Epidermal melanocyte (primary cell): Measurements from ENCODE around the gene FOXD2.
A peak's percentile ranks its signal among the peaks of the same experiment; 100 is the strongest.

Experiments
- DNase-seq: peaks from one replicate; pipeline ENCODE4 v3.0.0; 2011; ENCODE audit warnings: low spot score; ENCODE audit not compliant: insufficient read length

The FOXD2 gene

GRCh38 chr1:47437447-47438164 is at the start of gene FOXD2:
FOXD2 (plus strand) TSS chr1:47438044; CDS start chr1:47438136, 92 bp downstream.
- DNase-seq: peak; percentile 94

- DNase-seq: peak; percentile 55
These were observed 49.0 kb upstream of the FOXD2 start for GRCh38 chr1:47388891-47389238.

GRCh38 chr1:47389731-47390130 is 48.1 kb upstream of the FOXD2 start:
- DNase-seq: no peak

GRCh38 chr1:47390843-47391242 is 47.0 kb upstream of the FOXD2 start:
- DNase-seq: no peak

- DNase-seq: no peak
These were observed 44.7 kb upstream of the FOXD2 start for GRCh38 chr1:47393141-47393540.

- peak; percentile 79 for DNase-seq
These were observed 42.4 kb upstream of the FOXD2 start for GRCh38 chr1:47395433-47395832.

GRCh38 chr1:47396671-47397196 is 41.1 kb upstream of the FOXD2 start:
- DNase-seq: no peak

DNA sequence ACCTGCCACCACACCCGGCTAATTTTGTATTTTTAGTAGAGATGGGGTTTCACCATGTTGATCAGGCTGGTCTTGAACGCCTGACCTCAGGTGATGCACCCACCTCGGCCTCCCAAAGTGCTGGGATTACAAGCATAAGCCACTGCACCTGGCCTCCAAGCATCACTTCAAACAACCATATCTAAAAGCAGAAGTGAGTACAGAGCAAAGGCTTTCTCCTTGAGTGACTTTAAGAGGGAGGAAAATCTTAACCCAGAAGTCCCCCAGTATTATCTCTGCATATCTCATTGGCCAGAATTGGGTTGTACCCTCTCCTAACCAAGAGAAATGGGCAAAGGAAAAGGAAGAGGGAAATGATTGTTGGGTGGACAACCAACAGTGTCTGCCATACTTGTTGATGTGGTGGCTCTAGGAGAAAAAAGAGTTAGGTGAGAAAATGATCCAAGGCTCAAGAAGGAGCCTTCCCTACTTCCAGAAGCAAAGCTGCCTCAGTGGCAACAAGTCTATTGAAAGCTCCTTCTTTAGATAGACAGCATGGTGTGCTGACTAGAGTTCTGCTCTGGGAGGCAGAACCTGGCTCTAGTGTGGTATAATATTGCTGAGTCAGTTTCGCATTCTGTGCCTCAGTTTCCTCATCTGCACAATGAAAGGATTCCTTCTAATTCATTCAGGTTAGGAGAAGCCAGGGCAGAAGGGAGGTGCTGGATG is 38.6 kb upstream of the FOXD2 start:
- DNase-seq: no peak

DNA sequence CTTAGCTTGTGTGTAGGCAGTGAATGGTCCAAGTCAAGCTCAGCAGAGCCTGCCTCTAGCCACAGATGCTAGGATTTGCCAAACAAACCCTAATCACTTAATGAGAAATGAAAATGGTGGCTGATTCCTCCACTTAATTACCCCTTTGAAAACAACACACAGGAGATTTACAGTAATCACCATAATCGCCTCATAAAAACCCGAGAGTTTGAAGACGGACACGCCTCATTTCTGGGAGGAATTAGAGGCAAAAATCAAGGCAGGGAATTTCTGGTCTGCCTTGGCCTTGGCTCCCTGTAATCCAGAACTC is 38.0 kb upstream of the FOXD2 start:
- no peak for DNase-seq

- no peak for DNase-seq
These were observed 36.1 kb upstream of the FOXD2 start for GRCh38 chr1:47401761-47402160.

- DNase-seq: no peak
These were observed 35.3 kb upstream of the FOXD2 start for GRCh38 chr1:47402591-47402990.

GRCh38 chr1:47403321-47403910 is 34.4 kb upstream of the FOXD2 start:
- no peak for DNase-seq

- no peak for DNase-seq
These were observed 32.1 kb upstream of the FOXD2 start for GRCh38 chr1:47405697-47406096.

DNA sequence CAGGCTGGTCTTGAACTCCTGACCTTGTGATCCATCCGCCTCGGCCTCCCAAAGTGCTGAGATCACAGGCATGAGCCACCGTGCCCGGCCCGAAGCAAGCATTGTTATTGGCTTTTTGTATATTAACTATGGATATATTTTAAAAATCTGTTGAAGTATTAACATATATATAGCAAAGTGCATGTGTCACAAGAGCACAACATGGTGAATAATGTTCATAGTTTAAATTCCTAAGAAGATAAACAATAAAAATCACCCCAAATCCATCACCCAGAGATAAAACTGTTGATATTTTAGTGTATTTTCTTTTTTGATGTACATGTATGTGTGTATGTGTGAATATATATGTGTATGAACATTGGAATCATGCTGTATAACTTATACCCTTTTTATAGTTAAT is 30.9 kb upstream of the FOXD2 start:
- no peak for DNase-seq

DNA sequence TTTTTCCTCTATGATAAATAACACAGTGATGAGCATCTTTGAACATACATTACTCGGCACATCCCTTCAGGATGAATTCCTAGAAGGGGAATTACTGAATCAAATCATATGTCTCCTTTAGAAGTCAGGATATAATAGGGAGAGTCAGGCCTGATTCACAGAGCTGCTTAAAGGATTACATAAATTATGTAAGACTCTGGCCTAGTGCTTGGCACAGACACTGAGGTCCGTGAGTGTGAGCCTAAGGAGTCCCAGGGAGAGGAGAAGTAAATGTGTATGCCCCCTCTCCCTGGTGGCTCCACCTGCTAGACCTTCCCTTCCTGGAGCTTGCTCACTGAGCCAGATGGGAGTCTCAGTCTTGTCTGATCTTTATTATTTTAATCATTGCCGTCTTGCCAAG is 30.4 kb upstream of the FOXD2 start:
- no peak for DNase-seq

GRCh38 chr1:47409311-47410067 is 28.4 kb upstream of the FOXD2 start:
- DNase-seq: peak; percentile 46

DNA sequence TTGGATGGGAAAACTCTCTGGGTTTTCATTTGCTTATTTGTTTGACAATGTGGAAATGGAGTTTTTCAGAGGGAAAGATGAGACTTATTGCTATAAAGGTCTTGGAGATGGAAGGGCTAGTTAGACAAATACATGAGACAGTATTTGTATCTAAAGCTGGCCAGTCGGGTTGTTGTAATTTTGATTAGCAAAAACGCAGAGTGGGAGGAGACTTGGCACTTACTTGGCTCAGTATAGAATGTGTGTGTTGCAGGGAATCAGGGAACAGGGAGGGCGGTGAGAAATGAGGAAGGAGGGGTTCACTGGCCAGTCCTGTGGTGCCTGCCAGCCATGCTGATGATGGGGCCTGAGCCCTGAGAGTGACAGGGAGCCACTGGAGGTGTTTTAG is 27.8 kb upstream of the FOXD2 start:
- DNase-seq: no peak

DNA sequence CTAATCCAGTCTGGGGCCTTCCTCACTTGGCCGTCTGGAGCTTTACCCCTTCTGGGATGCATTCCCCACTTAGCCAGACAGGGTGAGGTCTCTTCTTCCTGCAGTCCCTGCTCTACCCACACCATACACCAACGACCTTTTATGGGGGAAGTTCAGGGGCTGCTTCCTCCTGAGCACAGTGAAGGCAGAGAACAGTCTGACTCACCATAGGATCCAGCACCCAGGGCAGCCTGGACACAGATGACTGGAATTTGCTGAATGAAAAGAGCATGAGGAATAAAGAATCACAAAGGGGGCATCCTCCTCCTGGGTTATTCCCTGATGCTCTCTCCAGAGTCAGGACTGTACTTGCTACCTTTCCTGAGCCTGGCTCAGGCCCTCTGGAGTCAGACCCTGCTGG is 26.4 kb upstream of the FOXD2 start:
- DNase-seq: no peak

GRCh38 chr1:47412437-47412836 is 25.4 kb upstream of the FOXD2 start:
- DNase-seq: no peak

GRCh38 chr1:47415728-47416318 is 22.0 kb upstream of the FOXD2 start, which contains the start of gene FOXE3:
FOXE3 (plus strand) TSS chr1:47416285; CDS start chr1:47416316, 31 bp downstream.
- no peak for DNase-seq
